Osteocyte (in vitro differentiated cells): ENCODE data around the gene GALNT17. TPM values are rescaled to one million over a fixed set of nuclear protein-coding genes. Genes with fewer than 3 reads are reported as not detected.
"Not testable (repeated sequence)": the region's sequence is repeated elsewhere in the genome, so short reads cannot be mapped to it uniquely, and the experiment has no call there.

Source experiments
- DNase-seq: peaks from one replicate; pipeline ENCODE4 v3.0.0; 2021; ENCODE audit warnings: mixed read lengths; ENCODE audit not compliant: unreplicated experiment; ENCODE audit errors: extremely low spot score
- H3K27ac Mint-ChIP-seq: one replicate; pipeline ENCODE4 v1.8.0; 2021; ENCODE audit warnings: mild to moderate bottlenecking, mixed read lengths; ENCODE audit not compliant: unreplicated experiment
- H3K27me3 Mint-ChIP-seq: one replicate; pipeline ENCODE4 v1.8.0; 2021; ENCODE audit warnings: mixed read lengths; ENCODE audit not compliant: unreplicated experiment
- H3K36me3 Mint-ChIP-seq: one replicate; pipeline ENCODE4 v1.8.0; 2021; ENCODE audit warnings: mixed read lengths; ENCODE audit not compliant: unreplicated experiment
- H3K4me1 Mint-ChIP-seq: one replicate; pipeline ENCODE4 v1.8.0; 2021; ENCODE audit warnings: mixed read lengths; ENCODE audit not compliant: unreplicated experiment
- H3K4me3 Mint-ChIP-seq: one replicate; pipeline ENCODE4 v1.8.0; 2021; ENCODE audit warnings: mild to moderate bottlenecking, moderate library complexity, mixed read lengths; ENCODE audit not compliant: unreplicated experiment
- H3K9me3 Mint-ChIP-seq: one replicate; pipeline ENCODE4 v1.8.0; 2021; ENCODE audit warnings: mixed read lengths; ENCODE audit not compliant: unreplicated experiment
- CTCF ChIP-seq: fragments of 200-600 bp; sonication (generic); IDR thresholded peaks from 2 replicates; pipeline ENCODE4 v1.5.0; 2021; ENCODE audit warnings: antibody characterized with exemption, mild to moderate bottlenecking, moderate library complexity
- total RNA-seq: library from RNA; stranded (reverse); gene quantifications from 2 replicates; pipeline ENCODE4 v1.2.1, GENCODE V29; 2021

Gene GALNT17
- total RNA-seq, 1 donor from 2014 or later, result 1.4 TPM

- H3K36me3 Mint-ChIP-seq, result no peaks in the 10 kb centered on the region
- no peak for TF ChIP-seq CTCF
- no peaks in the 10 kb centered on the region for H3K27me3 Mint-ChIP-seq
- H3K27ac Mint-ChIP-seq, result no peak overlapping the region
- H3K4me1 Mint-ChIP-seq, result no peaks in the 10 kb centered on the region
- H3K4me3 Mint-ChIP-seq, result no peak overlapping the region
- peaks cover 39% of the 10 kb centered on the region for H3K9me3 Mint-ChIP-seq
- DNase-seq, result peak; percentile 15
Measured at GRCh38 chr7:71193099-71193810, 61.3 kb downstream of the GALNT17 start.

GRCh38 chr7:71198391-71198790 lies 66.4 kb downstream of the GALNT17 start:
- Mint-ChIP-seq H3K27me3 (no peaks in the 10 kb centered on the region), H3K36me3 (no peaks in the 10 kb centered on the region), H3K4me1 (no peaks in the 10 kb centered on the region), H3K4me3 (no peak overlapping the region), H3K27ac (no peak overlapping the region), H3K9me3 (peaks cover 29% of the 10 kb centered on the region)
- no peak for TF ChIP-seq CTCF
- DNase-seq, result no peak

GRCh38 chr7:71198887-71199286 lies 66.9 kb downstream of the GALNT17 start:
- DNase-seq, result peak; percentile 44
- no peaks in the 10 kb centered on the region for H3K36me3 Mint-ChIP-seq
- TF ChIP-seq CTCF, result no peak
- H3K4me3 Mint-ChIP-seq, result no peak overlapping the region
- H3K27me3 Mint-ChIP-seq, result no peaks in the 10 kb centered on the region
- H3K27ac Mint-ChIP-seq, result no peak overlapping the region
- H3K4me1 Mint-ChIP-seq, result no peaks in the 10 kb centered on the region
- peaks cover 27% of the 10 kb centered on the region for H3K9me3 Mint-ChIP-seq

- no peak overlapping the region for H3K27ac Mint-ChIP-seq
- no peaks in the 10 kb centered on the region for H3K4me1 Mint-ChIP-seq
- H3K4me3 Mint-ChIP-seq, result no peak overlapping the region
- H3K36me3 Mint-ChIP-seq, result peaks cover 2% of the 10 kb centered on the region
- H3K27me3 Mint-ChIP-seq, result no peaks in the 10 kb centered on the region
- no peak for DNase-seq
- no peak for TF ChIP-seq CTCF
- H3K9me3 Mint-ChIP-seq, result peaks cover 17% of the 10 kb centered on the region
Measured at GRCh38 chr7:71206184-71206583, 74.2 kb downstream of the GALNT17 start.

GRCh38 chr7:71208881-71209280 lies 76.9 kb downstream of the GALNT17 start:
- no peak overlapping the region for H3K27ac Mint-ChIP-seq
- H3K9me3 Mint-ChIP-seq, result peaks cover 32% of the 10 kb centered on the region
- DNase-seq, result no peak
- H3K4me3 Mint-ChIP-seq, result no peak overlapping the region
- no peaks in the 10 kb centered on the region for H3K4me1 Mint-ChIP-seq
- peaks cover 2% of the 10 kb centered on the region for H3K36me3 Mint-ChIP-seq
- no peaks in the 10 kb centered on the region for H3K27me3 Mint-ChIP-seq
- TF ChIP-seq CTCF, result no peak

- not testable (repeated sequence) for H3K36me3 Mint-ChIP-seq, H3K27ac Mint-ChIP-seq, H3K27me3 Mint-ChIP-seq, H3K4me1 Mint-ChIP-seq, H3K4me3 Mint-ChIP-seq, DNase-seq
- peaks cover 30% of the 10 kb centered on the region for H3K9me3 Mint-ChIP-seq
Measured at GRCh38 chr7:71209484-71209883, 77.5 kb downstream of the GALNT17 start.
